Esophagus muscularis mucosa (tissue), 4 donors: ENCODE data around the gene AGFG2. TPM values are rescaled to one million over a fixed set of nuclear protein-coding genes. Genes with fewer than 3 reads are reported as not detected.

ENCODE experiments used
- DNase-seq: peaks from one replicate; pipeline ENCODE4 v3.0.0-alpha.2; 2017; ENCODE audit errors: extremely low spot score
- H3K27ac ChIP-seq, 4 donors: fragments of 200-600 bp; sonication (generic); replicated peaks in 1 of 4; 1 replicate in 3 of 4; 2 replicates in 1 of 4; pipeline ENCODE4 v1.5.1; 2016 to 2019; ENCODE audit warnings: mild to moderate bottlenecking in 1 of 4
- H3K27me3 ChIP-seq, 4 donors: fragments of 200-600 bp; sonication (generic); one replicate each; pipeline versions ENCODE4 v1.5.1 to v1.6.0; 2016 to 2019
- H3K36me3 ChIP-seq, 4 donors: fragments of 200-600 bp; sonication (generic); one replicate each; pipeline ENCODE4 v1.5.1; 2016 to 2019
- H3K4me1 ChIP-seq, 4 donors: fragments of 200-600 bp; sonication (generic); one replicate each; pipeline ENCODE4 v1.5.1; 2016 to 2019
- H3K4me3 ChIP-seq, 4 donors: fragments of 200-600 bp; sonication (generic); 1 replicate in 2 of 4; 2 replicates in 2 of 4; pipeline ENCODE4 v1.5.1; 2016 to 2019; ENCODE audit warnings: mild to moderate bottlenecking in 4 of 4, moderate library complexity in 1 of 4
- H3K9me3 ChIP-seq, 4 donors: fragments of 200-600 bp; sonication (generic); 1 replicate in 3 of 4; 2 replicates in 1 of 4; pipeline ENCODE4 v1.5.1; 2016 to 2019
- CTCF ChIP-seq, 3 experiments: fragments of 200-600 bp in 2 of 3; fragments of 450-650 bp in 1 of 3; sonication (generic) in 2 of 3; IDR thresholded peaks; one replicate each; pipeline ENCODE4 v1.5.1; 2017 to 2019; ENCODE audit warnings: antibody characterized with exemption in 3 of 3, mild to moderate bottlenecking in 2 of 3, moderate library complexity in 1 of 3
- EP300 ChIP-seq: sonication (generic); formaldehyde crosslinking; IDR thresholded peaks from one replicate; pipeline ENCODE4 v1.6.1; 2017; ENCODE audit warnings: antibody characterized with exemption
- POLR2A ChIP-seq: fragments of 450-650 bp; IDR thresholded peaks from one replicate; pipeline ENCODE4 v1.6.1; 2017; ENCODE audit warnings: antibody characterized with exemption, moderate library complexity, mild to moderate bottlenecking, low read depth
- POLR2AphosphoS5 ChIP-seq, 2 donors: sonication (generic); formaldehyde crosslinking; IDR thresholded peaks; one replicate each; pipeline ENCODE4 v1.6.1; 2017; ENCODE audit warnings: antibody characterized with exemption in 2 of 2
- WGBS: methylation state at CpG from one replicate; pipeline ENCODE4 v1.1.5; 2018; 5-methylcytosine and 5-hydroxymethylcytosine counted together
- intact Hi-C: fragments of 100-400 bp; cut with DNase I; formaldehyde crosslinking; loops from one replicate; pipeline ENCODE4 v1.15.1; 2023
- total RNA-seq, 4 donors: library from RNA; depleted of rRNA; stranded (reverse); fragments of >200 nt; gene quantifications; one replicate each; pipeline versions ENCODE4 v1.1.0 to v1.2.1, GENCODE V29; 2016

The AGFG2 gene
- total RNA-seq, 4 donors from 2014 or later, result 31.6 to 79.6 (median 35.1) TPM

DNA sequence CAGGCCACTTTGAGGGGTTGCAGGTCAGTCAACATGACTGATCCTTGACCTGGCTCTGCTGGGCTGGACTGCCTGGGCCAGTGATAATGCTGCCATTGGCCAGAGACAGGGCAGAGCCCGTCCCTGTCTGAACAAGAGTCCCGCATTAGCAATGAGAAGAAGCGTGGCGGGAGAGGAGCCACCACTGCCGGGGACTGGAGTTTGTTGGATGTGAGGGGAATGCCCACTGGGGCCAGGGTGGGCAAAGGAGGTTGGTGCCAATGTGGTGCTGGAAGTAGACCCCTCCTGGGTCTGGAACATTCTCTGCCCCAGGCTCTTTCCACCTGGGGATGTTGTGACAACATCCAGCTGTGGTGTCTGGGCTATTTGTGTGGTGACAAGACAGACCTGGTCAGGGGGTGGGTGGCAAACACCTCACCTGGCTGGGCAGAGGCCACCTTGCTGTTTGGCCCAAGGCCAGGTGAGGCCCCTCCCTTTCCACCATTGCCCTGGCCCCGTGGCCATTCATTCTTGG lies 27.1 kb downstream of the AGFG2 start:
- H3K4me1 ChIP-seq, result peaks cover 13 to 44% (median 23%) of the 10 kb centered on the region in 4 donors
- H3K4me3 ChIP-seq, result no peak overlapping the region
- TF ChIP-seq EP300 (no peak), POLR2AphosphoS5 (IDR thresholded peaks at IDR 0.05) (no peak), CTCF (IDR thresholded peaks at IDR 0.05) (no peak), POLR2A (no peak)
- peaks cover 0 to 11% (median 1%) of the 10 kb centered on the region in 4 donors for H3K27me3 ChIP-seq
- H3K36me3 ChIP-seq, result peaks cover 10 to 53% (median 31%) of the 10 kb centered on the region in 4 donors
- no peaks in the 10 kb centered on the region for H3K9me3 ChIP-seq
- no peak for DNase-seq
- intact Hi-C loops, result no loop called here
- 85% methylated on average over 6 of the region's 6 CpGs for WGBS
- H3K27ac ChIP-seq, result no peak overlapping the region

DNA sequence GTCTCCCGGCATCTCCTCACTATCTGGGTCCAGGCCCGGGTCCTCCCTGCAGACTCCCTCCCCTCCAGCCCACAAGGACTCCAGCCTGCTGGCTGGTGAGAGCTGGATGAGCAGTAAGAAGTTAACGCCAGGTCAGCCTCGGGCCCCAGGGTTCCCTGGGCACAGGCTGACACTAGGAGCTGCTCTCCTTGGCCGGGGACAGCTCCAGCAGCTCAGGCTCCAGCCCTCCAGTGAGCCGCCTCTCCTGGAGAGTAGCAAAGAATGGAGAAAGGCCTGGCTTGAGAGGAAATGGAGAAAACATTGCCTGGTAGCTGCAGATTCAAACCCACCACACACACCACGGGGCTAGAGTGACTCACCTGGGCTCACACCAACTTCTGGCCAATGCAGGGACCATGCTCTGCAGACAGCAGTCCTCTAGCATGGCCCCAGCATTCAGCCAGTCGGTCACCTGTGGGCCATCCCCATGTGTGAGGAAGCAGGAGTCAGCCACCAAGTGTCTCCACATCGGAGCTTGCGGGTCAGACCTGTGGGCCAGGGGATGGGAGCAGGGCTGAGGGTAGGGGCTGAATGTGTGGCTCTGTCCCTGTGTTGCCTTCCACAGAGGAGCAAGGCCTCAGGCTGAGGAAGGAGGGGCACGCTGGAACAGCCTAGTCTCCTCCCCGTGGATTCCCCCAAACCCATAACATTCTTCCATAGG lies 28.2 kb downstream of the AGFG2 start:
- DNase-seq, result no peak
- Histone ChIP-seq H3K27me3 (peaks cover 0 to 20% (median 1%) of the 10 kb centered on the region in 4 donors), H3K36me3 (peaks cover 4 to 42% (median 24%) of the 10 kb centered on the region in 4 donors), H3K9me3 (no peaks in the 10 kb centered on the region), H3K27ac (peak overlapping the region in 1 of 4 donors; percentile 15), H3K4me1 (peaks cover 13 to 45% (median 24%) of the 10 kb centered on the region in 4 donors), H3K4me3 (no peak overlapping the region)
- intact Hi-C loops, result no loop called here
- TF ChIP-seq EP300 (no peak), POLR2A (no peak), POLR2AphosphoS5 (IDR thresholded peaks at IDR 0.05) (no peak), CTCF (IDR thresholded peaks at IDR 0.05) (no peak)
- WGBS, result 69% methylated on average over 10 of the region's 12 CpGs

DNA sequence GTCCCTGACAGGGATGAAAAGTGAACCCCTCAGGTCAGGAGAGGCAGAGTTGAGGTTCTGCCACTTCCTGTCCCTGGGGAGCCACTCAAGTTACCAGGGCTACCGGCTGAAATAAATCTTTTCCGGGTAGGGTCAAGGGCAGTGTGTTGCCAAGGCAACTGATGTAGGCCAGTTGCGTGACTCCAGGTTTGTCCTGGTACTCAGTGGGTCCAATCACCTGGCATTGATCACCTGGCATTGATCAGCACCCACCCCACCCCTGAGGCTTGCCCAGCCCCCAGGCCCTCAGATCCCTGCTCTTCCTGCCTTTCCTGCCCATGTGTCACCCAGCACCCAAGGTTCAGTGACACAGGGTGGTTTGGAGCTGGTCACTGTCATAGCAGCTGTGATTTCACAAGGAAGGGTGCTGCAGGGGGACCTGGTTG lies 28.8 kb downstream of the AGFG2 start:
- peaks cover 13 to 45% (median 24%) of the 10 kb centered on the region in 4 donors for H3K4me1 ChIP-seq
- H3K27me3 ChIP-seq, result peaks cover 0 to 26% (median 1%) of the 10 kb centered on the region in 4 donors
- TF ChIP-seq CTCF (IDR thresholded peaks at IDR 0.05) (no peak), EP300 (no peak), POLR2AphosphoS5 (IDR thresholded peaks at IDR 0.05) (no peak), POLR2A (no peak)
- no peaks in the 10 kb centered on the region for H3K9me3 ChIP-seq
- H3K36me3 ChIP-seq, result peaks cover 0 to 36% (median 20%) of the 10 kb centered on the region in 4 donors
- 77% methylated on average over 3 of the region's 3 CpGs for WGBS
- no peak for DNase-seq
- no peak overlapping the region for H3K4me3 ChIP-seq
- H3K27ac ChIP-seq, result no peak overlapping the region
- intact Hi-C loops, result no loop called here

DNA sequence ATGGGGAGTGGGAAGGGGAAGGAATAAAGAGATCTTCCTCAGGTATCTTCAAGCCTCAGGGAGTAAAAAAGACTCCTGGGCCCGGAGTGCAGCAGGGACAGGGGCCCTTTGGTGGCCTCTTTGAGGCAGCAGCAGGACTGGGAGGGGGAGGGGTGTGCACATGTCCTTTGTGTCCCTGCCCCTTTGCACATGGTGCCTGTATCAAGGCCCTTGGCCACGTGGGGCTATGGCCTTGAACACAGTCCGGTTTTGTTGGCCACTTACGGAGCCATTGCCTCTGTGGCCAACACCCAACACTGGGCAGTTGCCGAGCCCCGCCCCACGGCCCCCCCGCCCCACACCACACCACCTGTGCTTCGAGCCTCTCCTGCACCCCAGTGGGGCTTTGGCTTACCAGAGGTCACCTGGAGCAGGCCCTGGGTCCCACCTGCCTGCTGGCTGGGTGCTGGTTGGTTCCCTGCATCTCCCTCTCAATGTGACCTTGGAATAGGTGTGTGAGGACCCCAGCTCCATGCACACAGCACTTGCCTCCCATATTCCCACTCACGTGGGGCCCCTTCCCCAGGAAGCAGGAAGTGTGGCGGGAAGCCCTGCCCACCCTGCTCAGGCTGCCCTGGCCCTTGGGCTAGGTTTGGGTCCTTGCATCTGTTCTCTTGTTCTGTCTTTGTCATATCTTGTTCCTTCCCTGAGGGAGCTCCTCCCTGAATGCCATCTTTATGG lies 29.3 kb downstream of the AGFG2 start:
- no peak overlapping the region for H3K27ac ChIP-seq
- peaks cover 0 to 32% (median 1%) of the 10 kb centered on the region in 4 donors for H3K27me3 ChIP-seq
- WGBS, result 93% methylated on average over 2 of the region's 11 CpGs
- no peak for TF ChIP-seq POLR2AphosphoS5 (IDR thresholded peaks at IDR 0.05)
- TF ChIP-seq POLR2A, result no peak
- no peak for TF ChIP-seq EP300
- no peak for TF ChIP-seq CTCF (IDR thresholded peaks at IDR 0.05)
- intact Hi-C loops, result no loop called here
- DNase-seq, result no peak
- no peaks in the 10 kb centered on the region for H3K9me3 ChIP-seq
- H3K36me3 ChIP-seq, result peaks cover 0 to 35% (median 16%) of the 10 kb centered on the region in 4 donors
- no peak overlapping the region for H3K4me3 ChIP-seq
- H3K4me1 ChIP-seq, result peaks cover 13 to 45% (median 24%) of the 10 kb centered on the region in 4 donors
